Articular chondrocyte of knee joint (primary cell): ENCODE measurements around the gene ZFAND6. TPM values are rescaled to one million over a fixed set of nuclear protein-coding genes. Genes with fewer than 3 reads are reported as not detected.

ENCODE experiments used
- small RNA-seq: library from RNA; depleted of rRNA; stranded (forward); fragments of <200 nt; gene quantifications from one replicate; pipeline ENCODE3, GENCODE V24; 2012
- total RNA-seq: library from RNA; depleted of rRNA; stranded (reverse); fragments of >200 nt; gene quantifications from 2 replicates; pipeline ENCODE4 v1.2.3, GENCODE V29; 2012

Gene ZFAND6
- 105 and 130 TPM in 2 replicates for total RNA-seq

DNA sequence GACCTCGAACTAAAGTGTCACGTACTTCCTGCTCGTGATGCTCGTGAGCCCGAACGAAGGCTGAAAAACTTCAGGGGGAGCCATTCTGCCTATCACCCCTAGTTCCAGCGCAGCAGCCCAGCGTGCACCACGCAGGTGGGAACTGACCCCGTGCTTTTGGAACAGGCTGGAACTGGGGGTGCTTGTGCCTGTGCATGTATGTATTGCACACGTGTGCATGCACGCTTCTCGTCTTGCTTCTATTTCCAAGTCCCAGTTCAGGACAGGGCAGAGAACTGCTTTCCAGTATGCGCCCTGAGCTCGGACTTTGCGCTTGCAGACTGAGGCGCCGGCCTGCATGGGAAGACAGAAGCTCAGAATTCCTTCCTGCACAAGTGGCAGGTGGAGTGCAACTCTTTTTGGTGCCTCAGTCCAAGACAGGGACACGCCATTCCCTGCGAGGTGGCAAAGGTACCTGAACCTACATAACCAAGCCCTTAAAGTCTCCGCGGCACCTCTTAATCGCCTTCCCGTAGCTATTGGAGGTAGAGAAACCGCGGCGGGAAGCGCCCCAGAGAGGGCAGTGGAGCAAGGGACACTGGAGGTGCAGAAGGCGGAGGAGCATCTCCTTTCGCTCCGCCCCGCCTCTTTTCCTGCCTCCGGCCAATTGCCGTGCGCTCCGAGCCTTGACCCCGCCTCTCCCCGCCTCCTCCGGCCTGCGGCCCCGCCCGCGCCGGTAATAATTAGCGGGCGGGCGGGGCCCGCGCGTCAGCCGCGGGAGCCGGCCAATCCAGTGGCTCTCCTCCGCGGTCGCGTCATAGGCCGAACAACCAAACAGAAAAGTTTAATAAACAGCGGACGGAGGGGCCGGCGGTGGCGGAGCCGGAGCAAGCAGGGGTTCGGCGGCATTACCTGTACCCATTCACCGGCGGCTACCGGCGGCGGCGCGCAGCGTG lies at the start of gene ZFAND6:
ZFAND6 (plus strand) TSS at position 826 of the 935 bp plus-strand sequence. CDS start 60,669 bp downstream, outside the sequence.

DNA sequence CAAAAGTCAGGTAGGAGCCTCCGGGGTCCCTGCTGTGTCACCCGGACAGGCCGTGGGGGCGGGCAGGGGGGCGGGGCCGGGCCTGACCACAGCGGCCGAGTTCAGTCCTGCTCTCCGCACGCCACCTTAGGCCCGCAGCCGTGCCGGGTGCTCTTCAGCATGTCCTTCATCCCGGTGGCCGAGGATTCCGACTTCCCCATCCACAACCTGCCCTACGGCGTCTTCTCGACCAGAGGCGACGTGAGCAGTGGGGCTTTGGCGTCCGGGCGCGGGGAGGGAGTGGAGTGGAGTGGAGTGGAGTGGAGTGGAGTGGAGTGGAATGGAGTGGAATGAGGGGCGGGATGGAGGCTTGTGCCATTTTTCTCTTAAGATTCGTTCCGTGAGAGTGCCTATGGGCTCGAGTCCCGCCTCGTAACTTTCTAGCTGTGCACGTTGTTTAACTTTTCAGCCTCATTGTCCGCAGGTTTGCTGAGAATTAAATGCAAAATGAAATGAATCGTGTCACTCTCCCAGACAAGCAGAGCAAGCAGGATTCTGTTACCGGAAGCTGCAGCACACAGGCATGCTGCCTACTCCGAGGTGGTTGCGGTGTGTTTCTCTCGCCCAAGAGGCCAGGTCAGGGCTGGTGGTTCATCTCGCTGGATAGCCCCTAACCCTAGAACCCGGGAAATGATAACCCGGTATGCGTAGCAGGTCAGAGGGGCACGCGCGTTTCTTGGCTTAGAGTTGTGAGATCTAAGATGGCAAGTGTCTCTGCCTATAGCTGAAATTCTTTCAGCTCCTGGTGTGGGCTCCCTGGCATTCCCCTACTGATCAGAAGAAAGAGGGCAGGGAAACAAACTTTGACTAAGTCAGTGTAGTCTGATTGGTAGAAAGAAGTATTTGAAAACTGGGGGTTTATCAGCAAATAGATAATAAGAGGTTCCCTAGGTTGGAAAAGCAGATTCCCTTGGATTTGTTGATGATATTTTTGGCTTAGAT lies 93.7 kb downstream of the ZFAND6 start, which contains the start of gene FAH:
FAH (plus strand) TSS at position 104 of the 981 bp plus-strand sequence; CDS start at position 160, 56 bp downstream.

Small RNAs within 50 kb of the gene (small RNA-seq; reads per million reads assigned to genes)
- gene RF00017: not detected

Other genes with a start within 250 kb of the ZFAND6 start
- 23.8 and 26.0 TPM in 2 replicates for gene MTHFS, start 162.7 kb upstream of the ZFAND6 start, total RNA-seq
- 0.43 and 1.7 TPM in 2 replicates for gene BCL2A1, start 88.5 kb upstream of the ZFAND6 start, total RNA-seq
- gene FAH, start 93.3 kb downstream of the ZFAND6 start, total RNA-seq: 20.1 and 21.7 TPM in 2 replicates
- not detected in 2 replicates for gene CTXND1, start 192.5 kb downstream of the ZFAND6 start, total RNA-seq